Muscle of leg (tissue), 11 donors: Measurements from ENCODE around the gene FRS3. TPM values are rescaled to one million over a fixed set of nuclear protein-coding genes. Genes with fewer than 3 reads are reported as not detected.
A peak's percentile ranks its signal among the peaks of the same experiment; 100 is the strongest.

Source experiments
- DNase-seq: peaks from one replicate; pipeline ENCODE4 v3.0.0; 2013
- H3K27ac ChIP-seq: one replicate; pipeline ENCODE4 v1.5.1; 2013; ENCODE audit warnings: mild to moderate bottlenecking, low read length, control low read depth
- H3K27me3 ChIP-seq: one replicate; pipeline ENCODE4 v1.6.1; 2013; ENCODE audit warnings: low read length; ENCODE audit not compliant: control insufficient read depth, insufficient read depth
- H3K36me3 ChIP-seq: one replicate; pipeline ENCODE4 v1.6.1; 2013; ENCODE audit warnings: low read length; ENCODE audit not compliant: control insufficient read depth, insufficient read depth
- H3K4me1 ChIP-seq: one replicate; pipeline ENCODE4 v1.6.1; 2013; ENCODE audit warnings: low read length; ENCODE audit not compliant: control insufficient read depth, insufficient read depth
- H3K4me3 ChIP-seq: one replicate; pipeline ENCODE4 v1.5.1; 2013; ENCODE audit warnings: low read length, control low read depth
- H3K9me3 ChIP-seq: replicated peaks from 2 replicates; pipeline ENCODE4 v1.6.1; 2013; ENCODE audit warnings: low read depth, low read length; ENCODE audit not compliant: control insufficient read depth
- WGBS: methylation state at CpG from one replicate; pipeline ENCODE4 v1.1.5; 2013; ENCODE audit warnings: missing lambda C conversion rate; ENCODE audit not compliant: insufficient coverage; 5-methylcytosine and 5-hydroxymethylcytosine counted together
- polyA plus RNA-seq, 8 donors: library from polyadenylated mRNA; unstranded; fragments of 120-200 nt; gene quantifications; one replicate each; pipeline versions ENCODE4 v1.2.1 to v1.2.3, GENCODE V29; 2013; ENCODE audit warnings: inconsistent platforms in 1 of 8, low replicate concordance in 1 of 8; ENCODE audit not compliant: insufficient read length in 8 of 8, insufficient read depth in 1 of 8
- total RNA-seq: library from RNA; stranded (reverse); fragments of 120-200 nt; gene quantifications from one replicate; pipeline ENCODE4 v1.2.4, GENCODE V29; 2013

The FRS3 gene
- total and polyA plus RNA-seq, 9 donors: 3.5 to 9.4 (median 7.3) TPM

DNA sequence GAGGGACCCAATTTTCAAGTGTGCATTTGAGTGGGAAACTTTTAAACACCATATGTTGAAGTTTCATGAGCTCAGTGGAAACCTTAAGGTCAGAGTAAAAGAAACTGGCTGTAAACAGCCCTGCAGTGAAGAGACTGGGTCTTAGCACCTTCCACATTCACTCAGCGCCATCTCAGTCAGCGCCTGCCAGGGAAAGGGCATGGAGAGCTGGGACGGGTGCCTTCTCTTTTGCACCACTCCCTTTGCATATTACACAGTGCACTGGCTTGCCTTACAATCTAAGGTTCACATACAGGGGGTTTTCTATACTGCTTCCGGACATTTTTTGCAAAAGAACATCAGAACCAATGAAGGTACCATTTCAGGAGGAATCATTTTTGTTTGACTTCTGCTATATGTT is 12.3 kb upstream of the FRS3 start:
- Histone ChIP-seq H3K27ac (no peak overlapping the region), H3K4me1 (peaks cover 5% of the 10 kb centered on the region), H3K36me3 (peaks cover 51% of the 10 kb centered on the region)

DNA sequence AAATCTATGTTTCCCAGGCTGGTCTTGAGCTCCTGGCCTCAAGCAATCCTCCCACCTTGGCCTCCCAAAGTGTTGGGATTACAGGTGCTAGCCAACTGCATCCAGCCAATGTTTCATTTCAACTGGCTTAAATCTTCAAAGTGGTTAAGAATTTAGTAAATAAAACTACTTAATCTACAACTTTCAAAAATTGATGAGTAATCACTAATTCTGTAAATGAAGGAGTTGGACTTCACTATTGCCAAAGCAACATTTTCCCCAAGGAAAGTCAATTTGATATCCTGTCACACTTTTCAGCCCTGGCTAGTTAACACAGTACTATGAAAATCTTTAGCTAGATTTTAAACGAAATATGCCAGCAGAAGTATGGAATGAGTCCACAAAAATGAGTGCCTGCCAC is 11.6 kb upstream of the FRS3 start:
- Histone ChIP-seq H3K4me3 (no peak overlapping the region), H3K36me3 (peaks cover 50% of the 10 kb centered on the region), H3K27me3 (no peaks in the 10 kb centered on the region), H3K9me3 (no peaks in the 10 kb centered on the region), H3K27ac (no peak overlapping the region), H3K4me1 (peaks cover 5% of the 10 kb centered on the region)
- DNase-seq: no peak
- WGBS: no CpG with 5 or more reads among the region's 1 CpG

More for the DNA sequence above, 12.3 kb upstream of the FRS3 start:
- no peaks in the 10 kb centered on the region for H3K27me3 ChIP-seq
- 100% methylated on average over 2 of the region's 4 CpGs for WGBS
- H3K4me3 ChIP-seq: no peak overlapping the region
- no peak for DNase-seq
- H3K9me3 ChIP-seq: no peaks in the 10 kb centered on the region

GRCh38 chr6:41790045-41790444 is 10.3 kb upstream of the FRS3 start:
- Histone ChIP-seq H3K4me3 (no peak overlapping the region), H3K9me3 (no peaks in the 10 kb centered on the region), H3K27me3 (no peaks in the 10 kb centered on the region), H3K36me3 (peaks cover 42% of the 10 kb centered on the region), H3K27ac (no peak overlapping the region), H3K4me1 (peaks cover 18% of the 10 kb centered on the region)
- DNase-seq: no peak
- WGBS: 80% methylated on average over 1 of the region's 1 CpG

DNA sequence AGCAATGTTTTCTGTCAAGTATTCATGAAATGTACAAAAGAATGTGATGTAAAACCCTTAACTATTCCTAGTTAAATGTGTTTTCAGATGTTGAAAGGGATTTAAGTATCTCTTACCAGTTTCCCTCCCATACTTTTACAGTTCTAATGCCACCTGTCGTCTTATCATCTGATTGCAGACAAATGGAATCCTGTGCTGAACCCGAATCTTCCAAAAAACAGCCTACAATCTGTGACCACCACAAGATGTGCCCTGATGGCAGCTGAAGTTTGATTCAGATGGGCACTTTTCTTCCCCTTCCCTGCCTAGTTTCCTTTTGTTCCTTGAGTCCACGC is 9.7 kb upstream of the FRS3 start:
- Histone ChIP-seq H3K4me3 (no peak overlapping the region), H3K4me1 (peaks cover 23% of the 10 kb centered on the region), H3K9me3 (no peaks in the 10 kb centered on the region), H3K36me3 (peaks cover 37% of the 10 kb centered on the region), H3K27ac (no peak overlapping the region), H3K27me3 (no peaks in the 10 kb centered on the region)
- WGBS: 74% methylated on average over 2 of the region's 3 CpGs
- no peak for DNase-seq

DNA sequence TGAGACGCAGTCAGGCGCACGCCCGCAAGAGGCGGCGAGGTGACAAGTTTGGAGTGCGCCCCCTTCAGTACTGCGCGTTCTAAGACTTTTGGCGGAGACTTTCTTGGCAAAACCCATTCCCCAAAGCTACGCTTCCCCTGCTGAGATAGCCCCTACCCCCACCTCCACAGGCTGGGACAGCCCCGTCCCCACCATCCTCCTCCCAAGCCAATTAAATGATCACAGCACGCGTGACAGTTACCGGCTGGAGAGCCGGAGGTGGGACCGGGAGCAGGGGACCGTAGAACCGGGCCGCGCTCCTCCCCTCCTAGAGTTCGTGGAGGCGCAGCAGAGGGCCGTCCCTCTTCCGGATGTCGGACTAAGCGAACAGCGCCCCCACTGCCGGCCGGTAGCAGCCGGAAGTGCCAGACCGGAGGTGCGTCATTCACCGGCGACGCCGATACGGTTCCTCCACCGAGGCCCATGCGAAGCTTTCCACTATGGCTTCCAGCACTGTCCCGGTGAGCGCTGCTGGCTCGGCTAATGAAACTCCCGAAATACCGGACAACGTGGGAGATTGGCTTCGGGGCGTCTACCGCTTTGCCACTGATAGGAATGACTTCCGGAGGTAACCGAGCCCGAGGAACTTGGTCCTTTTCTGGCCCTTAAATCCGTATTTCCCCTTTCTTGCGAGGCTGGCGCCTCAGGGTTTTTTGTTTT is 7.7 kb upstream of the FRS3 start, which contains the start of gene TOMM6:
TOMM6 (plus strand) TSS at position 476 of the 699 bp plus-strand sequence; CDS start at position 480, 4 bp downstream.
- Histone ChIP-seq H3K36me3 (peaks cover 35% of the 10 kb centered on the region), H3K4me3 (peak within 1 kb of the TSS; percentile 89), H3K27me3 (no peaks in the 10 kb centered on the region), H3K9me3 (no peaks in the 10 kb centered on the region), H3K4me1 (peaks cover 23% of the 10 kb centered on the region), H3K27ac (peak within 1 kb of the TSS; percentile 97)
- DNase-seq: peak; percentile 98
- 0% methylated on average over 49 of the region's 55 CpGs for WGBS

GRCh38 chr6:41786451-41787218 is 6.9 kb upstream of the FRS3 start:
- peak; percentile 94 for DNase-seq
- Histone ChIP-seq H3K4me3 (peak overlapping the region; percentile 89), H3K36me3 (peaks cover 28% of the 10 kb centered on the region), H3K4me1 (peaks cover 23% of the 10 kb centered on the region), H3K9me3 (no peaks in the 10 kb centered on the region), H3K27me3 (no peaks in the 10 kb centered on the region), H3K27ac (peak overlapping the region; percentile 97)
- under 1% methylated on average over 56 of the region's 58 CpGs for WGBS

GRCh38 chr6:41785689-41786450 is 6.2 kb upstream of the FRS3 start:
- Histone ChIP-seq H3K9me3 (no peaks in the 10 kb centered on the region), H3K27me3 (no peaks in the 10 kb centered on the region), H3K27ac (peak overlapping the region; percentile 74), H3K4me1 (peaks cover 30% of the 10 kb centered on the region), H3K4me3 (peak overlapping the region; percentile 89), H3K36me3 (peaks cover 22% of the 10 kb centered on the region)
- WGBS: 19% methylated on average over 18 of the region's 29 CpGs
- DNase-seq: peak; percentile 56

- Histone ChIP-seq H3K4me3 (no peak overlapping the region), H3K27me3 (no peaks in the 10 kb centered on the region), H3K36me3 (peaks cover 19% of the 10 kb centered on the region), H3K4me1 (peaks cover 33% of the 10 kb centered on the region), H3K27ac (no peak overlapping the region), H3K9me3 (no peaks in the 10 kb centered on the region)
- 40% methylated on average over 3 of the region's 11 CpGs for WGBS
- no peak for DNase-seq
Observed at GRCh38 chr6:41785254-41785653, 5.6 kb upstream of the FRS3 start.

- Histone ChIP-seq H3K4me3 (no peak overlapping the region), H3K36me3 (peaks cover 16% of the 10 kb centered on the region), H3K9me3 (no peaks in the 10 kb centered on the region), H3K27me3 (no peaks in the 10 kb centered on the region), H3K27ac (no peak overlapping the region), H3K4me1 (peaks cover 33% of the 10 kb centered on the region)
- peak; percentile 22 for DNase-seq
- WGBS: 25% methylated on average over 3 of the region's 5 CpGs
Observed at GRCh38 chr6:41784581-41785171, 5.0 kb upstream of the FRS3 start.
